Measurements from ENCODE around the gene HIGD1A.

- TF ChIP-seq ZFP3 (CRISPR knock-in tag; IDR thresholded peaks at IDR 0.05) (no peak), BACH2 (CRISPR knock-in tag; IDR thresholded peaks at IDR 0.05; ENCODE audit: borderline replicate concordance) (no peak), GLIS3 (CRISPR knock-in tag; IDR thresholded peaks at IDR 0.05) (no peak), CREB5 (CRISPR knock-in tag; IDR thresholded peaks at IDR 0.05; ENCODE audit: low read depth) (no peak), TOX (CRISPR knock-in tag; IDR thresholded peaks at IDR 0.05; ENCODE audit: borderline replicate concordance) (no peak)
Observed at GRCh38 chr3:42838571-42838970, 34.3 kb upstream of the HIGD1A start.
